A549 treated with GW870086 at 1 μM for 4 hours (cell line): ENCODE data around the gene RIC8A. TPM values are rescaled to one million over a fixed set of nuclear protein-coding genes. Genes with fewer than 3 reads are reported as not detected.

Experiments
- total RNA-seq: library from RNA; stranded (reverse); fragments of 200-300 nt; extraction: Qiagen RNA extraction; gene quantifications from 5 replicates; pipeline ENCODE4 v1.2.3, GENCODE V29; 2022; ENCODE audit warnings: low read depth

RIC8A gene
- 110 to 125 TPM (median 117 TPM) in 5 replicates for total RNA-seq

GRCh38 chr11:207208-207862 is at the start of gene RIC8A, which contains the start of gene BET1L:
TSS of gene RIC8A (plus strand) at chr11:207708. CDS start at chr11:208855, 1,147 bp downstream.
TSS of gene BET1L (minus strand) at chr11:207399. CDS start at chr11:207321, 78 bp downstream.

GRCh38 chr11:192674-193128 is 14.8 kb upstream of the RIC8A start, which contains the start of gene SCGB1C1:
TSS of gene SCGB1C1 (plus strand) at chr11:193078. CDS start at chr11:193100, 22 bp downstream.

GRCh38 chr11:235997-236773 is 28.7 kb downstream of the RIC8A start, which contains the start of gene SIRT3:
TSS of gene SIRT3 (minus strand) at chr11:236342. CDS start at chr11:236328, 14 bp downstream.

GRCh38 chr11:236774-237767 is 29.6 kb downstream of the RIC8A start, which contains the start of gene PSMD13:
TSS of gene PSMD13 (plus strand) at chr11:236976. CDS start at chr11:237050, 74 bp downstream.

Other genes with a start within 250 kb of the RIC8A start
- gene SCGB1C1, start 14.6 kb upstream of the RIC8A start, total RNA-seq: not detected in 5 replicates
- 42.8 to 49.0 TPM (median 47.3 TPM) in 5 replicates for gene BET1L, start 309 bp upstream of the RIC8A start, total RNA-seq
- 19.2 to 22.3 TPM (median 21.1 TPM) in 5 replicates for gene SIRT3, start 28.6 kb downstream of the RIC8A start, total RNA-seq
- gene PSMD13, start 29.3 kb downstream of the RIC8A start, total RNA-seq: 165 to 200 TPM (median 177 TPM) in 5 replicates
- gene NLRP6, start 70.7 kb downstream of the RIC8A start, total RNA-seq: 0.08 TPM in 1 of 5 replicates, not detected in the others
- 6.1 to 12.3 TPM (median 11.0 TPM) in 5 replicates for gene PGGHG, start 81.4 kb downstream of the RIC8A start, total RNA-seq
- gene IFITM5, start 91.8 kb downstream of the RIC8A start, total RNA-seq: not detected in 5 replicates
- gene IFITM2, start 100.1 kb downstream of the RIC8A start, total RNA-seq: 58.0 to 65.0 TPM (median 60.1 TPM) in 5 replicates
- 0.31 to 0.56 TPM (median 0.55 TPM) in 5 replicates for gene IFITM1, start 106.3 kb downstream of the RIC8A start, total RNA-seq
- gene IFITM3, start 113.2 kb downstream of the RIC8A start, total RNA-seq: 19.5 to 36.0 TPM (median 30.9 TPM) in 5 replicates
- gene B4GALNT4, start 161.8 kb downstream of the RIC8A start, total RNA-seq: 9.3 to 21.2 TPM (median 16.6 TPM) in 5 replicates
- gene PKP3, start 186.5 kb downstream of the RIC8A start, total RNA-seq: 29.9 to 39.9 TPM (median 38.6 TPM) in 5 replicates
- 60.4 to 93.3 TPM (median 87.7 TPM) in 5 replicates for gene SIGIRR, start 207.3 kb downstream of the RIC8A start, total RNA-seq
- gene ANO9, start 234.3 kb downstream of the RIC8A start, total RNA-seq: 0.72 to 1.2 TPM (median 0.88 TPM) in 5 replicates
- 33.8 to 46.7 TPM (median 44.8 TPM) in 5 replicates for gene PTDSS2, start 242.6 kb downstream of the RIC8A start, total RNA-seq